ENCODE data around the gene CCDC9. TPM values are rescaled to one million over a fixed set of nuclear protein-coding genes. Genes with fewer than 3 reads are reported as not detected.

Gene CCDC9
- total and polyA plus RNA-seq, 9 donors, result 14.8 to 65.7 (median 37.0) TPM

GRCh38 chr19:47266401-47266941 lies 10.1 kb downstream of the CCDC9 start:
- Histone ChIP-seq H3K36me3 (no peaks in the 10 kb centered on the region), H3K27me3 (no peaks in the 10 kb centered on the region), H3K4me3 (no peak overlapping the region), H3K4me1 (ENCODE audit: insufficient read depth) (no peaks in the 10 kb centered on the region), H3K27ac (no peak overlapping the region), H3K9me3 (no peaks in the 10 kb centered on the region)
- intact Hi-C loops (cut with DNase I), result no loop called here
- WGBS, 3 donors, result 79 to 93% (median 84%) methylated on average over 21 of the region's 21 CpGs
- DNase-seq, result no peak
- no peak for TF ChIP-seq EP300 (IDR thresholded peaks at IDR 0.05)
- no peak for TF ChIP-seq POLR2A (IDR thresholded peaks at IDR 0.05)
- TF ChIP-seq CTCF (IDR thresholded peaks at IDR 0.05), result no peak

GRCh38 chr19:47267350-47267759 lies 11.0 kb downstream of the CCDC9 start:
- Histone ChIP-seq H3K27me3 (no peaks in the 10 kb centered on the region), H3K36me3 (no peaks in the 10 kb centered on the region), H3K4me3 (no peak overlapping the region), H3K27ac (no peak overlapping the region), H3K9me3 (no peaks in the 10 kb centered on the region), H3K4me1 (ENCODE audit: insufficient read depth) (peaks cover under 1% of the 10 kb centered on the region)
- no peak for DNase-seq
- 84 to 92% (median 86%) methylated on average over 14 of the region's 14 CpGs for WGBS, 3 donors
- intact Hi-C loops (cut with DNase I), result no loop called here
- no peak for TF ChIP-seq CTCF (IDR thresholded peaks at IDR 0.05)
- no peak for TF ChIP-seq EP300 (IDR thresholded peaks at IDR 0.05)
- no peak for TF ChIP-seq POLR2A (IDR thresholded peaks at IDR 0.05)

- Histone ChIP-seq H3K27ac (no peak overlapping the region), H3K4me1 (ENCODE audit: insufficient read depth) (peaks cover 2% of the 10 kb centered on the region), H3K9me3 (no peaks in the 10 kb centered on the region), H3K27me3 (no peaks in the 10 kb centered on the region), H3K36me3 (no peaks in the 10 kb centered on the region), H3K4me3 (no peak overlapping the region)
- TF ChIP-seq CTCF (IDR thresholded peaks at IDR 0.05) (no peak), POLR2A (IDR thresholded peaks at IDR 0.05) (no peak), EP300 (IDR thresholded peaks at IDR 0.05) (no peak)
- WGBS, 3 donors, result 74 to 88% (median 81%) methylated on average over 6 of the region's 6 CpGs
- intact Hi-C loops (cut with DNase I), result no loop called here
- DNase-seq, result no peak
Measured at GRCh38 chr19:47268028-47268427, 11.7 kb downstream of the CCDC9 start.

- H3K9me3 ChIP-seq, result no peaks in the 10 kb centered on the region
- no peak for DNase-seq
- H3K36me3 ChIP-seq, result no peaks in the 10 kb centered on the region
- intact Hi-C loops (cut with DNase I), result no loop called here
- H3K4me1 ChIP-seq (ENCODE audit: insufficient read depth), result peaks cover 2% of the 10 kb centered on the region
- H3K27me3 ChIP-seq, result no peaks in the 10 kb centered on the region
- no peak overlapping the region for H3K4me3 ChIP-seq
- no peak overlapping the region for H3K27ac ChIP-seq
- WGBS, 3 donors, result 85 to 86% (median 86%) methylated on average over 7 of the region's 7 CpGs
- TF ChIP-seq EP300 (IDR thresholded peaks at IDR 0.05) (no peak), POLR2A (IDR thresholded peaks at IDR 0.05) (no peak)
Measured at GRCh38 chr19:47269596-47269995, 13.3 kb downstream of the CCDC9 start.

GRCh38 chr19:47270408-47270807 lies 14.1 kb downstream of the CCDC9 start:
- no peak for DNase-seq
- H3K4me3 ChIP-seq, result no peak overlapping the region
- intact Hi-C loops (cut with DNase I), result no loop called here
- no peak overlapping the region for H3K27ac ChIP-seq
- TF ChIP-seq CTCF (IDR thresholded peaks at IDR 0.05), result no peak
- TF ChIP-seq POLR2A (IDR thresholded peaks at IDR 0.05), result no peak
- TF ChIP-seq EP300 (IDR thresholded peaks at IDR 0.05), result no peak
- H3K4me1 ChIP-seq (ENCODE audit: insufficient read depth), result peaks cover 2% of the 10 kb centered on the region
- WGBS, 3 donors, result 91 to 93% (median 92%) methylated on average over 10 of the region's 10 CpGs
- no peaks in the 10 kb centered on the region for H3K9me3 ChIP-seq
- H3K36me3 ChIP-seq, result no peaks in the 10 kb centered on the region
- H3K27me3 ChIP-seq, result no peaks in the 10 kb centered on the region
